Kidney (tissue), 14 donors: ENCODE results near the gene ANKRD12. TPM values are rescaled to one million over a fixed set of nuclear protein-coding genes. Genes with fewer than 3 reads are reported as not detected.

ENCODE experiments used
- DNase-seq, 5 donors: peaks; one replicate each; pipeline ENCODE4 v3.0.0-alpha.2; 2013 to 2020
- FAIRE-seq: peaks from 2 replicates; lab custom pipeline; 2012; peaks lifted over from hg19 to GRCh38; lab: Jason Lieb, UNC
- H3K27ac ChIP-seq, 2 donors: one replicate each; pipeline ENCODE4 v1.7.0; 2013; ENCODE audit warnings: low read depth in 2 of 2, low read length in 2 of 2, inconsistent platforms in 1 of 2
- H3K27me3 ChIP-seq: one replicate; pipeline ENCODE4 v1.7.1; 2013; ENCODE audit warnings: low read length, inconsistent platforms; ENCODE audit not compliant: control insufficient read depth, insufficient read depth
- H3K36me3 ChIP-seq, 3 donors: one replicate each; pipeline versions ENCODE4 v1.7.0 to v1.7.1; 2013; ENCODE audit warnings: low read length in 3 of 3, control low read depth in 1 of 3, inconsistent platforms in 1 of 3; ENCODE audit not compliant: insufficient read depth in 3 of 3, control insufficient read depth in 2 of 3
- H3K4me1 ChIP-seq, 3 donors: one replicate each; pipeline versions ENCODE4 v1.7.0 to v1.7.1; 2013; ENCODE audit warnings: low read length in 3 of 3, inconsistent platforms in 1 of 3, low read depth in 1 of 3; ENCODE audit not compliant: control insufficient read depth in 2 of 3, insufficient read depth in 2 of 3
- H3K4me3 ChIP-seq, 3 donors: one replicate each; pipeline versions ENCODE4 v1.7.0 to v1.8.1; 2013; ENCODE audit warnings: low read length in 3 of 3, control low read depth in 1 of 3, inconsistent platforms in 1 of 3
- H3K9ac ChIP-seq, 3 donors: one replicate each; pipeline versions ENCODE4 v1.7.0 to v1.7.1; 2013; ENCODE audit warnings: low read length in 3 of 3, control low read depth in 1 of 3, inconsistent platforms in 1 of 3
- H3K9me3 ChIP-seq, 3 donors: one replicate each; pipeline versions ENCODE4 v1.7.0 to v1.7.1; 2013; ENCODE audit warnings: low read length in 3 of 3, control low read depth in 1 of 3, inconsistent platforms in 1 of 3; ENCODE audit not compliant: control insufficient read depth in 2 of 3, insufficient read depth in 1 of 3
- intact Hi-C: fragments of 100-400 bp; cut with DNase I; formaldehyde crosslinking; loops from one replicate; pipeline ENCODE4 v1.11.1; 2022
- polyA plus RNA-seq: library from polyadenylated mRNA; stranded (reverse); fragments of 350-450 nt; fragmentation: Illumina TruSeq; extraction: RNeasy Lipid Tissue Mini Kit (QIAGEN cat#74804); gene quantifications from one replicate; pipeline ENCODE4 v1.2.3, GENCODE V29; 2014; ENCODE audit warnings: low read depth, low replicate concordance; ENCODE audit not compliant: insufficient read depth
- total RNA-seq: library from RNA; stranded (reverse); fragmentation: NEBNext Ultra II Directional; extraction: Animal tissue kit (Norgen Biotek cat#: 25700); gene quantifications from one replicate; pipeline ENCODE4 v1.2.1, GENCODE V29; 2021
- TF ChIP-seq, protein P1 (sequence below): IDR thresholded peaks from 3 replicates; pipeline ENCODE4 v1.5.1; 2012; ENCODE audit warnings: mild to moderate bottlenecking, moderate library complexity, borderline replicate concordance; ENCODE audit not compliant: insufficient read depth; ENCODE audit errors: extremely low read depth
- donor health status: control.
- donor health status: control.
- donor health status: control.
- donor health status: control.
- donor health status: control.
- donor health status: DM: yes; HTN: yes; CAD: no.
- donor health status: Normal renal cell carcinoma (clear cell type).

Gene ANKRD12
- total and polyA plus RNA-seq, 2 donors from 2014 or later, result 3.9 to 81.8 TPM

DNA sequence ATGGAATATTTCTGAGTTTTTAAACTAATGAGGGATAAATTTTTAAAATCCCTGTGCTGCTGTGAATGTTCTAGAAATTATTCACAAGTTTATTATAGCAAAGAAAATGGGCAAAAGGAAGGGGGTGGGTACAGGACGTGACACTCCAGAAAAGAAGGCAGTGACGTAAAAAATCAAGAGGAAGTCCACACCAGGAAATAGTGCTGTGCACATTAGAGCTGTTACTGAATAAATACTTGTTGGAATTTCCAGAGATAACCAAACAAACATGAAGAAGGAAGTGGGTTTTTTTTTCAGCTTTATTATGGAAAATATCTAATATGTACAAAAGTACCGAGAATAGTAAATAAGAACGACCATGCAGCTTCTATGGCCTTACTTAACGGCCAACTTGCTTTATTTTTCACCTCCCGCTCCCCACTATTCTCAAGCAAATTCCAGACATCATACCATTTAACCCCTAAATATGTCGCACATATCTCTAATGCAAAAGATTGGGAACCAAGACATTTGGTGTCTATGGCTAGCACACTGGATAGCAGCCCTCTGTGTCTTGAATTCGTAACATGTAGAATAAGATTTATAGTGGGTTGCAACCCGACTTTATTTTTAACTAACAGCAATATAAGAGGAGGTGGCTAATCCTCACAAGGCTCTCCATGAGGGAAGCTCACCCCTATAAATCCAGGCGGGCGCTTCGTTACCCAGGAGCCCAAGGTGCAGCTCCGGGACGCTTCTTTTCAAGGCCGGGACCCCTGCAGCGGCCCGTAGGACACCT is 34.7 kb upstream of the ANKRD12 start:
- Histone ChIP-seq H3K36me3 (no peaks in the 10 kb centered on the region), H3K27ac (peak overlapping the region; percentile 82 to 98), H3K4me1 (peaks cover 0 to 23% (median 16%) of the 10 kb centered on the region in 3 donors), H3K9ac (peak overlapping the region; percentile 88 to 94 (median 89)), H3K4me3 (peak overlapping the region; percentile 79 to 96 (median 92)), H3K9me3 (no peaks in the 10 kb centered on the region), H3K27me3 (no peaks in the 10 kb centered on the region)
- TF ChIP-seq, protein P1, sequence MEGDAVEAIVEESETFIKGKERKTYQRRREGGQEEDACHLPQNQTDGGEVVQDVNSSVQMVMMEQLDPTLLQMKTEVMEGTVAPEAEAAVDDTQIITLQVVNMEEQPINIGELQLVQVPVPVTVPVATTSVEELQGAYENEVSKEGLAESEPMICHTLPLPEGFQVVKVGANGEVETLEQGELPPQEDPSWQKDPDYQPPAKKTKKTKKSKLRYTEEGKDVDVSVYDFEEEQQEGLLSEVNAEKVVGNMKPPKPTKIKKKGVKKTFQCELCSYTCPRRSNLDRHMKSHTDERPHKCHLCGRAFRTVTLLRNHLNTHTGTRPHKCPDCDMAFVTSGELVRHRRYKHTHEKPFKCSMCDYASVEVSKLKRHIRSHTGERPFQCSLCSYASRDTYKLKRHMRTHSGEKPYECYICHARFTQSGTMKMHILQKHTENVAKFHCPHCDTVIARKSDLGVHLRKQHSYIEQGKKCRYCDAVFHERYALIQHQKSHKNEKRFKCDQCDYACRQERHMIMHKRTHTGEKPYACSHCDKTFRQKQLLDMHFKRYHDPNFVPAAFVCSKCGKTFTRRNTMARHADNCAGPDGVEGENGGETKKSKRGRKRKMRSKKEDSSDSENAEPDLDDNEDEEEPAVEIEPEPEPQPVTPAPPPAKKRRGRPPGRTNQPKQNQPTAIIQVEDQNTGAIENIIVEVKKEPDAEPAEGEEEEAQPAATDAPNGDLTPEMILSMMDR, result no peak
- FAIRE-seq, result peak; percentile 62
- intact Hi-C loops, result no loop called here
- DNase-seq, result peak in 2 of 5 donors; percentile 48 to 66

DNA sequence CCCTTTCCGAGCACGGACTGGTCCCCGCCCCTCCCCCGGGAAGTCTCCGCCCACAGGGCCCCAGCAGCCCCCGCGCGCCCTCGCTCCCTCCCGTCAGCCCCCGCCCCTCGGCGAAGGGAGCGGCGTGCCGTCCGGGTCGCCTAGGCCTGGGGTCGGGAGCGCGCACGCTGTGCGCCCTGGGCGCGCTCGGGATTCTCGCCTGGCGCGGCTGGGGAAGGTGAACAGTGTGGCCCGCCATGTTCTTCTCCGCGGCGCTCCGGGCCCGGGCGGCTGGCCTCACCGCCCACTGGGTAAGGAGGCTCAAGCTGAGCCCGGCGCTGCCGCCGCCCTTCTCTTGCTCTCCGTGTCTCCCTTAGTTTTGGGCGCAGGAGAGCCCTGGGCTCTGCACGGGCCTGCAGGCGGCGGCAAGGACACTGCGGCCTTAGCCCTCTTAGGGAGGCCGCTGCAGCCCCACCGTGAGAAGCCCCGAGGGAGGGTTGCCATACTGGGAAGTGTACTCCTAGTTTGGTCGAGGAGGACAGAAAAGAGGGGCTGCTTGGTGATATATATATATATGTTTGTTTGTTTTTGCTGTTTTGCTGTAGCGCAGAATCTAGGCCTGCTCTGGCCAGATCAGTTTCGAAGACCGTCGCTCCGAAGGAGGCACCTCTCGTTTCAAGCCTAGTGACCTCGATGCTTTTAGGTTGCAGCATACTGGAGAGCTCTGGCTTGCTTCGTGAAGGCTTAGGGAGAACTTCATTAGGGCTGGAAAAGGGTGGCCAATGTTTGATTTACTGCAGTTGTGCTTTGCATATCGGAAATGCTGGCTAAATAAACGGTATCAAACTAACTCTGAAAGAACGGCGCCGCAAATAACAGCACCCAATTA is 33.8 kb upstream of the ANKRD12 start, which contains the start of gene NDUFV2:
TSS of gene NDUFV2 (plus strand) at position 192 of the 868 bp plus-strand sequence. CDS start at position 237, 45 bp downstream.
- TF ChIP-seq, protein P1, result no peak
- Histone ChIP-seq H3K4me3 (peak within 1 kb of the TSS; percentile 87 to 96 (median 92)), H3K36me3 (no peaks in the 10 kb centered on the region), H3K27ac (peak within 1 kb of the TSS; percentile 90 to 98), H3K9ac (peak within 1 kb of the TSS; percentile 89 to 97 (median 94)), H3K9me3 (no peaks in the 10 kb centered on the region), H3K27me3 (no peaks in the 10 kb centered on the region), H3K4me1 (peaks cover 0 to 28% (median 20%) of the 10 kb centered on the region in 3 donors)
- intact Hi-C loops, result no loop called here
- peak; percentile 96 to 99 (median 98) for DNase-seq
- no peak for FAIRE-seq

DNA sequence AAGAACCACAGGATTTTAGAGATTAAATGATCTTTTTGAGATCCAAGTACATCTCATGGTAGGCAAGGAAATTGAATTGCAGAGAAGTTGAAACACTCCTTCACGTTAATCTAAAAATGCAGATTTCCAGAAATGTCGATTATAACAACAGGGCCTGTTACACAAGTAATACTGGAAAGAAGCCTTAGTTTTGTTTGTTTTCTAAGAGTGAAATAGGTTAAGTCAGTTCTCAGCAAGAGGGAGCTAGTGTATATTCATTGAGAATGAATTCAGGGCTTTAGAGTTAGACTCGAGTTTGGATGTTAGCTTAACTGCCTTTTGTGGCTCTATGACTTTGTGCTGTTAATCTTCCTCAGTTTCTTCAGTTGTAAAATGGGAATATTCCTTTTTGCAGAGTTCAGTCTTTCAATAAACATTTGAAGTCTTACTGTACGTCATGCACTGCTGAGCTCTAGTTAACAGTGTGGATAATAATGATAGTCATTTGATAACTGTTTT is 33.2 kb upstream of the ANKRD12 start:
- Histone ChIP-seq H3K9me3 (no peaks in the 10 kb centered on the region), H3K4me3 (peak overlapping the region; percentile 78 to 94 (median 87)), H3K27ac (peak overlapping the region; percentile 90 to 98), H3K36me3 (no peaks in the 10 kb centered on the region), H3K27me3 (no peaks in the 10 kb centered on the region), H3K9ac (peak overlapping the region; percentile 85 to 97 (median 90)), H3K4me1 (peaks cover 0 to 28% (median 20%) of the 10 kb centered on the region in 3 donors)
- FAIRE-seq, result no peak
- TF ChIP-seq, protein P1, result no peak
- intact Hi-C loops, result no loop called here
- DNase-seq, result peak in 2 of 5 donors; percentile 60 to 61
